OCI-LY7 (cell line): ENCODE measurements around the gene MTSS2.

Experiments
- EZH2phosphoT487 ChIP-seq: fragments of 200-600 bp; sonication (generic); IDR thresholded peaks from 2 replicates; pipeline ENCODE4 v1.6.1; 2018; ENCODE audit warnings: low read depth, borderline replicate concordance, mild to moderate bottlenecking, mixed run types, antibody characterized with exemption, low read length, moderate library complexity, mixed read lengths
- TF ChIP-seq, protein P1 (sequence below): fragments of 200-600 bp; sonication (generic); conservative IDR thresholded peaks from 2 replicates; pipeline ENCODE4 v1.5.1; 2014; ENCODE audit warnings: mild to moderate bottlenecking, antibody characterized with exemption, low read length, moderate library complexity, mixed read lengths

DNA sequence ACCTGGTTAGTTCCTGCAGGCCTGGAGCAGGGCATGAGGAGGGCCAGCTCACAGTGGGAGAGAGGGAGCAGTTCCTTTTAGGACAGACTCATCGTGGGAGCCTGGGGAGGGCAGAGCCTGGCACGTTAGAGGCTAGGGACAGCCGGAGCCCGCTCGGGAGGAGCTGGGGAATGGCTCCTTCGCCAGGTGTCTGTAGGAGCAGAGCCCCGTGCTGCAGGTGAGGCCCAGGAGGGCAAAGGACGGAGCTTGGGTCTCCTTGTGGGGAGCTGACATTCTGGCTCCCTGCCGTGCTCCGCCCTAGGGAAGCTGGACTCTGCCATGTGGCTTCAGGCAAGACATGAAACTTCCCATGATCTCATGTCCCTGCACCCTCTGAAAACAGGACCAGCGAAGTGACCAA lies 18.7 kb upstream of the MTSS2 start:
- TF ChIP-seq, protein P1, sequence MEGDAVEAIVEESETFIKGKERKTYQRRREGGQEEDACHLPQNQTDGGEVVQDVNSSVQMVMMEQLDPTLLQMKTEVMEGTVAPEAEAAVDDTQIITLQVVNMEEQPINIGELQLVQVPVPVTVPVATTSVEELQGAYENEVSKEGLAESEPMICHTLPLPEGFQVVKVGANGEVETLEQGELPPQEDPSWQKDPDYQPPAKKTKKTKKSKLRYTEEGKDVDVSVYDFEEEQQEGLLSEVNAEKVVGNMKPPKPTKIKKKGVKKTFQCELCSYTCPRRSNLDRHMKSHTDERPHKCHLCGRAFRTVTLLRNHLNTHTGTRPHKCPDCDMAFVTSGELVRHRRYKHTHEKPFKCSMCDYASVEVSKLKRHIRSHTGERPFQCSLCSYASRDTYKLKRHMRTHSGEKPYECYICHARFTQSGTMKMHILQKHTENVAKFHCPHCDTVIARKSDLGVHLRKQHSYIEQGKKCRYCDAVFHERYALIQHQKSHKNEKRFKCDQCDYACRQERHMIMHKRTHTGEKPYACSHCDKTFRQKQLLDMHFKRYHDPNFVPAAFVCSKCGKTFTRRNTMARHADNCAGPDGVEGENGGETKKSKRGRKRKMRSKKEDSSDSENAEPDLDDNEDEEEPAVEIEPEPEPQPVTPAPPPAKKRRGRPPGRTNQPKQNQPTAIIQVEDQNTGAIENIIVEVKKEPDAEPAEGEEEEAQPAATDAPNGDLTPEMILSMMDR = no peak
- no peak for TF ChIP-seq EZH2phosphoT487
